GM18505 (cell line): ENCODE data around the gene FCRLA.
"Not testable (repeated sequence)": the region's sequence is repeated elsewhere in the genome, so short reads cannot be mapped to it uniquely, and the experiment has no call there.

Source experiments
- ATAC-seq: cut with Tn5 transposase; IDR thresholded peaks from one replicate; pipeline ENCODE4 v1.9.1; 2021; ENCODE audit not compliant: unreplicated experiment
- POLR2A ChIP-seq: IDR thresholded peaks from 4 replicates; pipeline ENCODE4 v1.6.1; 2011; ENCODE audit warnings: borderline replicate concordance; ENCODE audit not compliant: insufficient read depth, insufficient read length; ENCODE audit errors: extremely low read depth

Gene FCRLA

GRCh38 chr1:161706482-161707347 lies at the start of gene FCRLA:
Gene FCRLA (plus strand): TSS chr1:161707229. CDS start chr1:161707265, 36 bp downstream.
- peak; percentile 67 for ATAC-seq
- TF ChIP-seq POLR2A, result peak; percentile 88

DNA sequence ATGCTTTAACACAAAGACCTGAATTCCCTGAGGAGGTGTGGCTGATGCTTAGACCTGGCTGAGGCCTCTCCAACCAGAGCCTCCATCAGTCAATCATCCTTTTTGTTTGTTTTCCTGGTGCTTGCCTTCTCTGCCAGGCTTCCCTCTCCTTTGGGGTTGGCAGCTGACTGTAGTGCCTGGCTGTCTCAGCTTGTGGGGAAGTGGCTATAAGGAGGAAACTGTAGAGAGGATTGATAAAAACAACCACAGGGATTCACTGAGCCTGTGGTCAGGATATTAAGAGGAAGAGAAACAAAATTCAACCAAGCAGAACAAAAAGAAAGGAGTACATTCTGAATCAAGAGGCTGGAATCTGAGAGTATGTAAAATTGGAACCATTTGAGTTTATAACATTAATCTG lies 48.5 kb upstream of the FCRLA start:
- ATAC-seq, result not testable (repeated sequence)

GRCh38 chr1:161661660-161662311 lies 45.2 kb upstream of the FCRLA start:
- ATAC-seq, result not testable (repeated sequence)

DNA sequence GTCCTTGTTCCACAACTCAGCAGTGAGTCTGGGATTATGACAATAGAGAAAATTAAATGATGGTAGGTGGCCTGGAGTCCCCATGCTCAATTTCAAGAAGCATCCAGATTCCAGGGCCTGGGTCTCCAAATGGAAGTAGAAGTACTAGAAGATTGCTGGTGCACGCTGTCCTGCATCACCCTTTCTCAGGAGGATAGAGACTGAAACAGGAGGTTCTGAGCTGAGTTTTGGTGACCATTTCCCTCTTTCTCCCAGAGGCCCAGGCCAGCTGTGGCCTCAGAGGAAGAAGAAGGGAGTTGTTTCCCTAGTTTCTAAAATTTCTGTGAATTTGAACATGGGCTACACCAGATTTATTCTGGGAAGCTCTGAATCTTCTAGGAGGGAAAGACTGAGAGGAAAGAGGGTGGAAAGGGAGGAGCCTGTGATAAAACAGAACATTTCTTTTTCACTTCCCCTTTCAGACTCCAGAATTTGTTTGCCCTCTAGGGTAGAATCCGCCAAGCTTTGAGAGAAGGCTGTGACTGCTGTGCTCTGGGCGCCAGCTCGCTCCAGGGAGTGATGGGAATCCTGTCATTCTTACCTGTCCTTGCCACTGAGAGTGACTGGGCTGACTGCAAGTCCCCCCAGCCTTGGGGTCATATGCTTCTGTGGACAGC lies 44.2 kb upstream of the FCRLA start, which contains the start of gene FCGR2B:
FCGR2B (plus strand) TSS at position 460 of the 656 bp plus-strand sequence; CDS start at position 559, 99 bp downstream.
- ATAC-seq, result peak; percentile 65

GRCh38 chr1:161663569-161663968 lies 43.5 kb upstream of the FCRLA start:
- ATAC-seq, result peak; percentile 23

DNA sequence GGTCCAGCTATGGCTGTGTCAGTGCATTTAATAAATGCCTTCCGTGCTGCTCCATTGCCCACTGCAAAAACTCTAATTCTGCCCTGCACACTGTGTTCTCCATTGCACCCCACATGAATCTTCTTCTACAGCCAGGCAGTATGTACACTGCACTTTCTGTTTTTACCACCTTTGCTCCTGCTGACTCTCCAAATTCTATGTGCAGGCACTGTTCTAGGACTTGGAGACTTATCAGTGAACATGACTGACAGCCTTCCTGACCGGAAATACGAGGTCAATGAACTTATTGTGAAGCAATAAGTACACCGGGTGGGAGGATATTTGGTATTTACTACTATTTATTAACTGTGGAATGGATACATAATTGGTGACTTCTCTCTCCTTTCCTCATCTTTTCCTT lies 42.3 kb upstream of the FCRLA start:
- not testable (repeated sequence) for ATAC-seq

- ATAC-seq, result not testable (repeated sequence)
Measured at GRCh38 chr1:161671045-161672020, 35.7 kb upstream of the FCRLA start.

GRCh38 chr1:161673437-161673836 lies 33.6 kb upstream of the FCRLA start:
- not testable (repeated sequence) for ATAC-seq

- ATAC-seq, result not testable (repeated sequence)
Measured at GRCh38 chr1:161674447-161674846, 32.6 kb upstream of the FCRLA start.

DNA sequence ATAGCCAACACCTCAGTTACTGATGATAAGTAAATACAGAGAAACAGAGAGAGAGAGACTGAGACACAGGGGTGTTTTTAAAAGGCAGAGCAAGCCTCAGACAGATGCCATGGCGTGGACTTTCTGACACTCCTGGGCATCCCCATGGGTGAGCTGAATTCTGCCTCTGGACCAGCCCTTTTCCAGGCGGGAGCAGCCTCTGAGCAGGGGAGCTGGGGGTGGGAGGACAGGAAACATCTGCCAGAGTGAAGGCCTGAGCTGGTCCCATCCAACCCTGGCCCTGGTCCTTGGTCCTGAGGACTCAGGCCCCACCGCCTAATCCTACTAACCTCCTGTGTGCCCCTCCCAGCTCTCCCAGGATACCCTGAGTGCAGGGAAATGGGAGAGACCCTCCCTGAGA lies 32.1 kb upstream of the FCRLA start:
- ATAC-seq, result not testable (repeated sequence)

GRCh38 chr1:161676441-161676840 lies 30.6 kb upstream of the FCRLA start:
- no peak for TF ChIP-seq POLR2A
- no peak for ATAC-seq

DNA sequence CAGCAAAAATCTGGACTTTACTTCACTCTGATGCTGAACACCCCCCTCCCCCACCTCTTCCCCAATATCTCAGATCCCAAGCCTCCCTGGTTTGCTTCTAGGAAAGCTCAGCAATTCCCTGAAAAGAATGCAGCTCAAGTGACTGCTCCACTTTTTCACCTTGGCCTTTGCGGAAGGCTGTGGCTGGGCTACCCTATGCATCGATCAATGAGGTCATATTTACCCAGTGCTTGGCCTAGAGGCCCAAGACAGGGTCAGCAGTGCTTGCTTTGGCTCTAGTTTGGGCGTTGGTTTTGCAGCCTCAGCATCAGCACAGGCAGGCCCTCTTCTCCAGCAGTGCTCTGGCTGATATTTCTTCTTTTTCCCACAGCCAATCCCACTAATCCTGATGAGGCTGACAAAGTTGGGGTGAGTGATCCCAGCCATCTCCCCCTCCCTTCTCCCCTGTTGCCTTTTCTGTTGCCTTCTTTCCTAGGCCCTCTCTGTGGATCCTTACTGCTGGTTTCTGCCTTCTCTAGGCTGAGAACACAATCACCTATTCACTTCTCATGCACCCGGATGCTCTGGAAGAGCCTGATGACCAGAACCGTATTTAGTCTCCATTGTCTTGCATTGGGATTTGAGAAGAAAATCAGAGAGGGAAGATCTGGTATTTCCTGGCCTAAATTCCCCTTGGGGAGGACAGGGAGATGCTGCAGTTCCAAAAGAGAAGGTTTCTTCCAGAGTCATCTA lies 29.9 kb upstream of the FCRLA start:
- TF ChIP-seq POLR2A, result no peak
- no peak for ATAC-seq

- no peak for TF ChIP-seq POLR2A
- no peak for ATAC-seq
Measured at GRCh38 chr1:161678500-161678899, 28.5 kb upstream of the FCRLA start.
